MM.1S (cell line): Measurements from ENCODE around the gene TMEM271.

Experiments used
- EZH2 ChIP-seq: fragments of 300-600 bp; sonication (generic); optimal IDR thresholded peaks from 2 replicates; pipeline ENCODE3; 2017; ENCODE audit warnings: low read depth, mild to moderate bottlenecking, antibody characterized with exemption, low read length, mixed read lengths
- TF ChIP-seq, protein P1 (sequence below): fragments of 300-600 bp; sonication (generic); IDR thresholded peaks from 2 replicates; pipeline ENCODE4 v1.5.1; 2016; ENCODE audit warnings: antibody characterized with exemption, low read length, mixed read lengths

DNA sequence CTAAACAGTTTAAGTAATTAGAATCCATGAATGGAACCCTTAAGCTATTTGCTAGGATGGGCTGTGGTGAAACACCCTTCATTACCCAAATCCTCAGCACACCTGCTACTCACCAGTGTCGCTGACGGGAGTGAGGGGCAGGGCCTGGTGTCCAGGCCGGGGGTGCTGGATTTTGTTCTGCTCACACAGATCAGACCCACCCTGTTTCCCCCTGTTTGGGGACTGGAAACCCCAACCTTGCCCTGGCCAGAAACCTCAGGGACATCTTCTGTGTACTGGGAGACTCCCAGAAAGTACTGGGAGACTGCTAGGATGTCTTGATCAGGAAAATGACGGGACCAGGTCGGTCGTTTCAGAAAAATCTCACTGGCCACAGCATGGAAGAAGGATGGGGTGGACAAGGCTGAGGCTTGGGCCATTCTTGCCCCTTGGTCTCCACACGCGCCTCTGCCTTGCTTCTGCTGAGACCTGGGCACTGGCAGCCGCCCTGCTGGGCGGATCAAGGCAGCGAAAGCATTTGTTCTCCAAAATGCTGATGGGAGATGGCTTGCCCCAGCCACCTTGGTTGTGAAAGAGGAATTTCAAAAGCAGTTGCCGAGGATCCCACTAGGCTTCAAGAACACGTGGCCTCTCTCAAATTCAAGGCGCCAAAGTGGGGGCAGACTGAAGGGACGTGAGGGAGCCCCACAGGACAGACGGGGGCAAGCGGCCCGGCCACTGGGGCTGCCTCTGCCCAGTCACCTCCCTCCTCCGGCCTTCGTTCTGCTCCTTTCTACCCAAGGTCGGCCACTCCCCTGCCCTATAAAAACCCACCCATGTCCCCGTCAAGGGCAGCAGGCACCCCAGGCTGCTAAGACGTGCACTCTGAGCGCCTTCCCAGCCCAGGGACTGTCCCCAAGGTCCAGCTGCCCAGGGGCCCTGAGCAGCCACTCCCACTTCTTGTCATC lies 25.8 kb upstream of the TMEM271 start:
- TF ChIP-seq, protein P1, sequence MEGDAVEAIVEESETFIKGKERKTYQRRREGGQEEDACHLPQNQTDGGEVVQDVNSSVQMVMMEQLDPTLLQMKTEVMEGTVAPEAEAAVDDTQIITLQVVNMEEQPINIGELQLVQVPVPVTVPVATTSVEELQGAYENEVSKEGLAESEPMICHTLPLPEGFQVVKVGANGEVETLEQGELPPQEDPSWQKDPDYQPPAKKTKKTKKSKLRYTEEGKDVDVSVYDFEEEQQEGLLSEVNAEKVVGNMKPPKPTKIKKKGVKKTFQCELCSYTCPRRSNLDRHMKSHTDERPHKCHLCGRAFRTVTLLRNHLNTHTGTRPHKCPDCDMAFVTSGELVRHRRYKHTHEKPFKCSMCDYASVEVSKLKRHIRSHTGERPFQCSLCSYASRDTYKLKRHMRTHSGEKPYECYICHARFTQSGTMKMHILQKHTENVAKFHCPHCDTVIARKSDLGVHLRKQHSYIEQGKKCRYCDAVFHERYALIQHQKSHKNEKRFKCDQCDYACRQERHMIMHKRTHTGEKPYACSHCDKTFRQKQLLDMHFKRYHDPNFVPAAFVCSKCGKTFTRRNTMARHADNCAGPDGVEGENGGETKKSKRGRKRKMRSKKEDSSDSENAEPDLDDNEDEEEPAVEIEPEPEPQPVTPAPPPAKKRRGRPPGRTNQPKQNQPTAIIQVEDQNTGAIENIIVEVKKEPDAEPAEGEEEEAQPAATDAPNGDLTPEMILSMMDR, result no peak
- no peak for TF ChIP-seq EZH2
